ENCODE measurements around the gene LMTK3. TPM values are rescaled to one million over a fixed set of nuclear protein-coding genes. Genes with fewer than 3 reads are reported as not detected.

The LMTK3 gene
- polyA plus RNA-seq, 1 of the 3 experiments (the other 2 are of a cell fraction) = 3.2 TPM

- Histone ChIP-seq H3K9ac (no peak overlapping the region), H3K4me2 (no peak overlapping the region), H3K4me3 (ENCODE audit: low read depth in 2 of 2, low read length in 1 of 2) (no peak overlapping the region), H3F3A (replicated peaks; ENCODE audit: insufficient read depth) (no peaks in the 10 kb centered on the region), H3K9me2 (no peaks in the 10 kb centered on the region), H3K79me2 (ENCODE audit: insufficient read depth) (no peaks in the 10 kb centered on the region), H3K36me3 (replicated peaks in 1 of 2; ENCODE audit: control insufficient read depth in 1 of 2, insufficient read depth in 2 of 2, low read length in 1 of 2) (no peaks in the 10 kb centered on the region), H2AFZ (ENCODE audit: low read depth) (no peak overlapping the region), H4K20me1 (ENCODE audit: insufficient read depth) (no peaks in the 10 kb centered on the region), H3K9me3 (no peaks in the 10 kb centered on the region; the same call in 1 of the 2 replicates), H3K4me1 (ENCODE audit: control insufficient read depth in 1 of 2, insufficient read depth in 2 of 2, low read depth in 1 of 2, low read length in 1 of 2) (peaks cover 0 to 2% of the 10 kb centered on the region in 2 experiments; a peak in 1 of 4 replicates), H3K27ac (ENCODE audit: low read depth in 2 of 2, low read length in 1 of 2) (no peak overlapping the region), H3K27me3 (ENCODE audit: insufficient read depth) (no peaks in the 10 kb centered on the region)
- DNase-seq = no peak
- ChIA-PET POLR2A (interaction anchor here (0.8 to 1.2 kb wide), 2 partner anchors 9 to 17 kb away, joined by 3 to 4 read pairs; no protein-coding TSS in a partner anchor), CTCF (interaction anchor here (1.0 kb wide), 1 partner anchor 65 kb away, joined by 3 read pairs; no protein-coding TSS in a partner anchor)
- 86% methylated on average over 6 of the region's 6 CpGs for WGBS (ENCODE audit: low lambda C conversion rate)
- TF ChIP-seq FOSL2 (IDR thresholded peaks at IDR 0.05; ENCODE audit: borderline replicate concordance, low read depth) (no peak), FOXJ3 (CRISPR knock-in tag; IDR thresholded peaks at IDR 0.05) (no peak), JUND (IDR thresholded peaks at IDR 0.05) (no peak), PBX3 (IDR thresholded peaks at IDR 0.05) (no peak), TEAD4 (IDR thresholded peaks at IDR 0.05; ENCODE audit: borderline replicate concordance, insufficient read depth) (no peak), FOXM1 (IDR thresholded peaks at IDR 0.05; ENCODE audit: low read depth) (no peak), REST (IDR thresholded peaks at IDR 0.05; ENCODE audit: low read depth, low read length) (no peak)
Measured at GRCh38 chr19:48530770-48531169, 19.1 kb upstream of the LMTK3 start.

GRCh38 chr19:48530066-48530720, 18.6 kb upstream of the LMTK3 start:
- WGBS (ENCODE audit: low lambda C conversion rate) = 41% methylated on average over 19 of the region's 20 CpGs
- no peak overlapping the region for H3K9ac ChIP-seq
- H3K4me3 ChIP-seq (ENCODE audit: low read depth in 2 of 2, low read length in 1 of 2) = no peak overlapping the region
- no peaks in the 10 kb centered on the region for H3K79me2 ChIP-seq (ENCODE audit: insufficient read depth)
- H3K4me1 ChIP-seq (ENCODE audit: control insufficient read depth in 1 of 2, insufficient read depth in 2 of 2, low read depth in 1 of 2, low read length in 1 of 2) = peaks cover 0 to 2% of the 10 kb centered on the region in 2 experiments; a peak in 1 of 4 replicates
- H3K4me2 ChIP-seq = 0 out of 2 replicates have a peak overlapping the region, but pooled peaks have one; percentile 40
- H3F3A ChIP-seq (replicated peaks; ENCODE audit: insufficient read depth) = no peaks in the 10 kb centered on the region
- CTCF ChIA-PET = interaction anchor here (0.6 to 1.0 kb wide), 2 partner anchors 15 to 65 kb away, joined by 3 read pairs; no protein-coding TSS in a partner anchor
- H3K9me2 ChIP-seq = no peaks in the 10 kb centered on the region
- no peak for TF ChIP-seq YY1 (IDR thresholded peaks at IDR 0.05; ENCODE audit: low read depth)
- TF ChIP-seq MXI1 (IDR thresholded peaks at IDR 0.05; ENCODE audit: low read depth, low read length) = 0 out of 2 replicates have a peak, but pooled peaks have one; percentile 25
- no peak for TF ChIP-seq NRF1 (IDR thresholded peaks at IDR 0.05; ENCODE audit: low read depth, low read length)
- 0 out of 2 replicates have a peak, but pooled peaks have one; percentile 25 for TF ChIP-seq TCF12 (IDR thresholded peaks at IDR 0.05)
- TF ChIP-seq GATA2 (CRISPR knock-in tag; IDR thresholded peaks at IDR 0.05) = no peak
- TF ChIP-seq REST (IDR thresholded peaks at IDR 0.05; ENCODE audit: low read depth, low read length) = no peak
- TF ChIP-seq SMC3 (IDR thresholded peaks at IDR 0.05; ENCODE audit: low read depth, low read length) = no peak
- no peaks in the 10 kb centered on the region for H4K20me1 ChIP-seq (ENCODE audit: insufficient read depth)
- H3K27me3 ChIP-seq (ENCODE audit: insufficient read depth) = no peaks in the 10 kb centered on the region
- H3K36me3 ChIP-seq (replicated peaks in 1 of 2; ENCODE audit: control insufficient read depth in 1 of 2, insufficient read depth in 2 of 2, low read length in 1 of 2) = no peaks in the 10 kb centered on the region
- H3K27ac ChIP-seq (ENCODE audit: low read depth in 2 of 2, low read length in 1 of 2) = no peak overlapping the region
- H2AFZ ChIP-seq (ENCODE audit: low read depth) = peak overlapping the region; percentile 77; the same call in 1 of the 2 replicates
- DNase-seq = peak; percentile 81
- POLR2A ChIA-PET = interaction anchor here (0.8 to 1.2 kb wide), 2 partner anchors 10 to 16 kb away, joined by 3 to 4 read pairs; no protein-coding TSS in a partner anchor
- H3K9me3 ChIP-seq = no peaks in the 10 kb centered on the region; the same call in 1 of the 2 replicates

All from SK-N-SH (cell line).